HK-2 (cell line): ENCODE data around the gene SOS1.
"Not testable (repeated sequence)": the region's sequence is repeated elsewhere in the genome, so short reads cannot be mapped to it uniquely, and the experiment has no call there.

Source experiments
- DNase-seq: peaks from one replicate; pipeline ENCODE4 v3.0.0-alpha.2; 2018; ENCODE audit not compliant: unreplicated experiment

SOS1 gene

GRCh38 chr2:39120771-39121522 lies at the start of gene SOS1:
Gene SOS1, minus strand, starts transcription at chr2:39121051. Its CDS starts 629 bp downstream, at chr2:39120422.
- DNase-seq: peak; percentile 94

DNA sequence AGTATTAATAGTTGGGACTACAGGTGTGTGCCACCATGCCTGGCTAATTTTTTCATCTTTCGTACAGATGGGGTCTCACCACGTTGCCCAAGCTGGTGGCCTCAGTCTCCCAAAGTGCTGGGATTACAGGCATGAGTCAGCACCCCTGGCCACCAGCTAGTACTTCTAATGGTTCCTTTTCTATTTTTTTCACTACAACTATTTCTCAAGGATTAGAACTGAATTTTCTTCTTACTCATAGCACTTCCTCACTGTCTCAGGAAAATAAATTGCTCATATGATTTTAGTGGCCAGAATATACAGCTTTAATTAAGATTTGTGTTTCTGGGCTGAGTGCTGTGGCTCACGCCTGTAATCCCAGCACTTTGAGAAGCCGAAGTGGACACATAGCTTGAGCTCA lies 43.2 kb upstream of the SOS1 start:
- DNase-seq: no peak

DNA sequence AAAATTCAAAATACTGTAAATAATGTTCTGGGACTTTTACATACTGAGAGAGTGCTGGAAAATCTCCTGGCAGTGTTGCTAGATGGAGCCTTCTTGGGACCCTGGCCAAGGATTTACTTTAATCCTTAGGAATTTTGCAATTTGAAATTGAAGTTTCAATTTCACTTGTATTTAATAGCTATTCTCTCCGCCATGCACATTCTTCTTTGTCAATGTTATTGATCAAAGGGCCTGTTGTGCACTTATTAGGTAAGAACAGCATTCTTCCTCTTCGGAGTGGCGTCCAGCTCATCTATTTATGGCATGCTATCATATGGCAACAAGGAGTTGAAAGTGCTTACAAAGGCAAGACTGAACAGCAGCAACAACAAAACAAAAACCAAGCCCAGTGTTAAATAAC lies 40.1 kb upstream of the SOS1 start:
- no peak for DNase-seq

DNA sequence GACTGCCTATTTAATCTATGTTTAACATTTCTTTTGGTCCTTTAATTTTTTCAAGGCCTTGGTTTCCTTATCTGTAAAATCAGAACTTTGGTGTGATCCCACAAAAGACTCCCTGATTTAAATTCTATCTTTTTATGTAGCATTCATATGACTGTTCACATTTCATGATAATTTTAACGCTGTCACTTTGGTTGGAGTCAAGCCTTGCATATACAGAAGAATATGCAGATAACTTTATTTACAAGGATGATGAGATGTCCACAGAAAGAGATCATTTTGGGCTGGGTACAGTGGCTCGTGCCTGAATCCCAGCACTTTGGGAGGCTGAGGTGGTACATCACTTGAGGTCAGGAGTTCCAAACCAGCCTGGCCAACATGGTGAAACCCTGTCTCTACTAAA lies 38.4 kb upstream of the SOS1 start:
- no peak for DNase-seq

- DNase-seq: no peak
These were observed 37.5 kb upstream of the SOS1 start for GRCh38 chr2:39158351-39158750.

DNA sequence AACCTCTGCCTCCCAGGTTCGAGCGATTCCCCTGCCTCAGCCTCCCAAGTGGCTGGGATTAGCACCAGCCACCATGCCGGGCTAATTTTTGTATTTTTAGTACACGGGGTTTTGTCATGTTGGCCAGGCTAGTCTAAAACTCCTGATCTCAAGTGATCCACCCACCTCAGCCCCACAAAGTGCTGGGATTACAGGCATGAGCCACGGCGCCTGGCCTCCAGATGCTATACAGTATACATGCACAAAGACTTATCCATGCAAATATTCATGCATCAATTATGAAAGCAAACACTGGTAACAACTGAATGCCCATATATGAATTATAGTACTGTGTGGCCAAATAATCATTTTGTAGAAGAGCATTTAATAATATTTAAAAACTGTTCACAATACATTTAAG lies 36.0 kb upstream of the SOS1 start:
- no peak for DNase-seq

- no peak for DNase-seq
These were observed 35.3 kb upstream of the SOS1 start for GRCh38 chr2:39156107-39156506.

- DNase-seq: not testable (repeated sequence)
These were observed 34.7 kb upstream of the SOS1 start for GRCh38 chr2:39155573-39155972.

- no peak for DNase-seq
These were observed 34.1 kb upstream of the SOS1 start for GRCh38 chr2:39154944-39155343.

DNA sequence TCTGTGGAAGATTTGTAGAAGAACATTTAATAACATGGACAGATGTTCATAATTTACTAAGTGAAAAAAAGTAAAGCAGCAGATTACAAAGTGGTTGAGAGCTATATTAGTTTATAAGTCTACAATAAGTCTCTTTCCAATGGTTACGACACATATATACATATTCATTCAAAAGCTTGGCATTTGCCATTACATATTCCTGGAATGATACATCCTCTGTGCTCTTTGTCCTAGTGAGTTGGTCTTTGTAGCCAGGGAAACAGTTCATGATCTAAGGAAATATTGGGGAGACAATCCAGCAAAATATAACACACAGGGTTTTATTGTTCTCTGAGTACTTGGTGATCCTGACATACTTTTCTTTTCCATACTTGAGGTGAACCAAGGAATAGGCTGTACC lies 32.5 kb upstream of the SOS1 start:
- no peak for DNase-seq

DNA sequence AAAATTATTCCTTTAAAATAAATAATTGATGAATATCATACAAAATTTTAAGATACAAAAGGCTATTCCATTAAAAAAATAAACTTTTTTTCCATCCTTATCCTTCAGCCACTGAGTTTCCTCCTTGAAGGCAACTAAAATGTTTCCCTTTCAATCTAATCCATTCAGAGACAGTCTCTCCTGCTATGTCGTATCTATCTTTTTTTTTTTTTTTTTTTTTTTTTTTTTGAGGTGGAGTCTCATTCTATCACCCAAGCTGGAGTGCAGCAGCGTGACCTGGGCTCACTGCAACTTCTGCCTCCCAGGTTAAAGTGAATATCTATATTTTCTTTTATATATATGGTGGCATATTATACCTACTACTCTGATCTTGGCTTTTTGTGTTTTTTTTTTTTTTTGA lies 31.7 kb upstream of the SOS1 start:
- DNase-seq: no peak

- no peak for DNase-seq
These were observed 30.1 kb upstream of the SOS1 start for GRCh38 chr2:39150890-39151497.

DNA sequence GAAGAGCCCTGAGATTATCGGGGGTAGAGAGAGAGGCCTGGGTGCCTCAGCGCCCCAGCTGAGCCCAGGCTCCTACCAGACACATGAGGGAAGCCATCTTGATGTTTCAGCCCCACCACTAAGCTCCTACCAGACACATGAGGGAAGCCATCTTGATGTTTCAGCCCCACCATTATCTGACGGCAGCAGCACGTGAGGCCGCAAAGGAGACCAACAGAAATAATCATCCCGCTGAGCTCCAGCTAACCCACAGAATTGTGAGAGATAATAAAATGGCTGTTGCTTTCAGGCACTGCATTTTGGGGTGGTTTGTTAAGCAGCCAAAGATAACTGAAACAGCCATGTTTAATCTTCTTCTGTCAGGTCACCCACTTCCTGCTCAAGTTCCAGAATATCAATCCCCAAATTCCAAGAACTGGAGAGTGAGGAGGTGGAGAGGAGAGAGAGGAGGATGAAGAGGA lies 29.3 kb upstream of the SOS1 start:
- DNase-seq: no peak

- DNase-seq: no peak
These were observed 25.8 kb upstream of the SOS1 start for GRCh38 chr2:39146630-39147029.

DNA sequence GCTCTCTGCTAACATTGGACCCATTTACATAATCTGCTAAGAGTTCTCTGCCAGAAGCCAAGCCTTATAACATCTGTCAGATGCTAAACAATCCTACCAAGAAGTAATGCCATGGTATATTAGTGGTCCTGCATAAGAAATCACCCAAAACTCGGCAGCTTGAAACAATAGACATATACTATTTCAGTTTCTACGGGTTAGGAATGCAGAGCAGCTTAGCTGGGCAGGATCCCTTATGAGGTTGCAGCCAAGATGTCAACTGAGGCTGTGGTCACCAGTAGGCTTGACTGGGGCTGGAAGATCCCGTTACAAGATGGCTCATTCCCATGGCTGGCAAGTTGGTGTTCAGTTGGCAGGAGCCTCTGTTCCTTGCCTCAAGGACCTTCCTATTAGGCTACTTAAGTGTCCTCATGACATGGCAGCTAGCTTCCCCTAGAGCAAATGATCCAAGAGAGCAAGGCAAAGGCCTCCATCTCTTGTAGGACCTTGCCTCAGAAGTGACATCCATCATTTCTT lies 25.1 kb upstream of the SOS1 start:
- DNase-seq: no peak

- DNase-seq: no peak
These were observed 23.6 kb upstream of the SOS1 start for GRCh38 chr2:39144416-39144815.

GRCh38 chr2:39142904-39143605 lies 22.2 kb upstream of the SOS1 start:
- DNase-seq: no peak

DNA sequence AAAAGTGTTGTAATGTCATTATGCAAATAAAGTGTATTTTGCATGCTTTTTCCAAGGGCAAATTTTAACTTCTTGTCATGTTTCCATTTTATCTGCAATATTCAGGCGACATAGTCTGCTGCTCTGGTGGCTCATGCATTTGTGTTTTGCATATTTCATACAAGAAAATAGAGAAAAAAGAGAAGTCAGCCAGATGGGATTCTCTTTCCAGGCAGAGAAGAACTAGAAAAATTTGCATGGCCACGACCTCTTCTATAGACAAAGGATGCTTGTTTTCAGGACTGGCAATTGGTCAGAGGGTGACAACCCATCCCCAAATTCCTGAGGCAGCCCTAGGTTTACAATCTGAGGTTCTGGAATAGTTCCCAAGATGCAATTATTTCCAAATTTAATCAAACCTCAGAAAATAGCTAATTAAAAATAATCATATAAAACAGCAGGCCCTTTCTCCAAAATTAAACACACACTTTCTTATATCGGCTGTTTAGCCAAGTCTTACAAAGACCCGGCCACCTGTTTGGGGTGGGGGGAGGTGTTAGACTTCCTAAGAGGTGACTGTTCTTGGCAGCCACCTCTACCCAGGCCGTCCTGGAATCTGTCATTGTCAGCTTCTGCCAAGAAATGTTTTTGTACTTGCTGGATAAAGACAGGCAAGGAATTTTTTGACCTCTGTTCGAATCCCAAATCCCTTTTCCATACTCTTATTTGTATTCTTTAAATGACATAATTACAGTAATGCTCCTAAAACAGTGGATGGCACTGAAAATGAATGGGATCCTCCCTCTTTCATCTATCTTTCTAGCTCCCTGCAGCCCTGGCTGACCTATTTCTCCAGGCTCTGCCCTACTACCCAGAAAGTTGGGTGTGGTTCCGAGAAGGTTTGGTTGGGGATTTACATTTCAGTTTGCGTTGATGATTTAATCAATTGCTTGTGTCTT lies 20.8 kb upstream of the SOS1 start:
- DNase-seq: no peak

DNA sequence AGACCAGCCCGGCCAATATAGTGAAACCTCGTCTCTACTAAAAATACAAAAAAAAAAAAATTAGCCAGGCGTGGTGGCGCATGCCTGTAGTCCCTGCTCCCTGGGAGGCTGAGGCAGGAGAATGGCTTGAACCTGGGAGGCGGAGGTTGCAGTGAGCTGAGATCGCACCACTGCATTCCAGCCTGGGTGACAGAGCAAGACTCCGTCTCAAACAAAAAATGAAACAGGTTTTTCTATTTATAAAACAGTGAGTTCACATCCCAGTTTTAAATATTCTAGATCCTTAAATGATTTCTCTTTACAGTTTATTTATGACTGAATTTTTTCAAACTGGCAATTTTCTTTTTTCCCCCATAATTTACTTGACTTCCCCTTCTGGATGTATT lies 20.1 kb upstream of the SOS1 start:
- DNase-seq: not testable (repeated sequence)

GRCh38 chr2:39140322-39140847 lies 19.5 kb upstream of the SOS1 start:
- no peak for DNase-seq

DNA sequence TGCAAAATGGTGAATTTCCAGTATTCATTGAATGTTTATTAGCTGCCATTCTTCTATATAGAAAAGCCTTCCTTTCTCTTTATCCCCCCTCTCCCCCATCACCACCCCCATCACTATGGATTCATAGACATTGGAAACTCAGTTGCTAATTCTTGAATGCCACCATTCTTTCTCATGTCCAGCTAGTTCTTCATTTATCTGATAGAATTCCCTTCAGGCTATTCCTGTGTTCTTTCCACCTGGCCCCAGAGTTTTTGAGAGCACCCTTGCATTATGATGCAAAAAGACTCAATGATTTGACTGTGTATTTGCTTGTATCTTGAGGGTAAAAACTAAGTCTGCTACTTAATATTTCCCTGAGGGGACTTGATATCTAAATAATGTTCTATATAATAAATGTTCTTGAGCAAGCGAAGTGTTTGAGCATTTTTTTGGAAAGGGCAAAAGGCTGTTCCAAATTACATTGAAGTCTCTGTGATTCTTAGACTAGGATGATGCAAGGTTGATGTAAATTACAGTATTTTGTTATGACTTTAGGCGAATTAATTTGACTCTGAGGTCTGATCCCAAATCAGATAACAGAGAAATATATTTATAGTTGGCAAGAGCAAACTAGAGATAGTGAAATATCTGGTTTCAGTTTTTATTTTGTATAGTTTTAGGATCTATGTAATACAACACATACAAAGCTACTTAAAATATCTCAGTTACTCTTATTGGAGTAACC lies 18.8 kb upstream of the SOS1 start:
- DNase-seq: no peak
